ENCODE measurements around the gene MB.

GRCh38 chr22:35630387-35630793 is 13.3 kb upstream of the MB start:
- TF ChIP-seq CTCF (conservative IDR thresholded peaks at IDR 0.05; ENCODE audit: low read depth in 2 of 2): no peak
- no peak for TF ChIP-seq EZH2phosphoT487 (IDR thresholded peaks at IDR 0.05; ENCODE audit: unreplicated experiment)
- TF ChIP-seq NANOG (IDR thresholded peaks at IDR 0.05; ENCODE audit: borderline replicate concordance): no peak
- TF ChIP-seq JUNB (IDR thresholded peaks at IDR 0.05; ENCODE audit: unreplicated experiment): no peak
- no peak for TF ChIP-seq POLR2AphosphoS5 (IDR thresholded peaks at IDR 0.05; ENCODE audit: low read depth)
- TF ChIP-seq REST (IDR thresholded peaks at IDR 0.05; ENCODE audit: unreplicated experiment): no peak
- TF ChIP-seq CREB1 (CRISPR knock-in tag; IDR thresholded peaks at IDR 0.05; ENCODE audit: low read depth): no peak
- no peak for TF ChIP-seq EZH2 (IDR thresholded peaks at IDR 0.05; ENCODE audit: low read depth, unreplicated experiment)
- no peak for TF ChIP-seq ZNF331 (CRISPR knock-in tag; IDR thresholded peaks at IDR 0.05; ENCODE audit: low read depth)
- no peak for TF ChIP-seq ETS1 (IDR thresholded peaks at IDR 0.05)
- no peak for TF ChIP-seq ZNF462 (CRISPR knock-in tag; IDR thresholded peaks at IDR 0.05)
